Smooth muscle cell of the brain vasculature (primary cell): ENCODE results near the gene MYCN.
"Not testable (repeated sequence)": the region's sequence is repeated elsewhere in the genome, so short reads cannot be mapped to it uniquely, and the experiment has no call there.

Experiments used
- DNase-seq: peaks from one replicate; pipeline ENCODE4 v3.0.0-alpha.2; 2012; ENCODE audit warnings: low read depth, low spot score

MYCN gene

GRCh38 chr2:15956751-15957736 lies 16.7 kb downstream of the MYCN start:
- no peak for DNase-seq

- DNase-seq: no peak
Measured at GRCh38 chr2:15957881-15958713, 17.7 kb downstream of the MYCN start.

GRCh38 chr2:15959331-15960153 lies 19.2 kb downstream of the MYCN start:
- DNase-seq: no peak

DNA sequence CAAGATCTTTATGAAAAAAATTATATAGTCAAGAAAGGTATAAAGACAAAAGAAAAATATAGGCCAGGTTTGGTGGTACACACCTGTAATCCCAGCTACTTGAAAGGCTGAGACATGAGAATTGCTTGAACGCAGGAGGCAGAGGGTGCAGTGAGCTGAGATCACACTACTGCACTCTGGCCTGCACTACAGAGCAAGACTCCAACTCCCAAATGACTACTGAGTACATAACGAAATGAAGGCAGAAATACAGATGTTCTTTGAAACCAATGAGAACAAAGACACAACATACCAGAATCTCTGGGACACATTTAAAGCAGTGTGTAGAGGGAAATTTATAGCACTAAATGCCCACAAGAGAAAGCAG lies 19.8 kb downstream of the MYCN start:
- not testable (repeated sequence) for DNase-seq

GRCh38 chr2:15963109-15963976 lies 23.0 kb downstream of the MYCN start:
- not testable (repeated sequence) for DNase-seq

- no peak for DNase-seq
Measured at GRCh38 chr2:15963977-15964670, 23.8 kb downstream of the MYCN start.

GRCh38 chr2:15964936-15965563 lies 24.7 kb downstream of the MYCN start:
- no peak for DNase-seq

DNA sequence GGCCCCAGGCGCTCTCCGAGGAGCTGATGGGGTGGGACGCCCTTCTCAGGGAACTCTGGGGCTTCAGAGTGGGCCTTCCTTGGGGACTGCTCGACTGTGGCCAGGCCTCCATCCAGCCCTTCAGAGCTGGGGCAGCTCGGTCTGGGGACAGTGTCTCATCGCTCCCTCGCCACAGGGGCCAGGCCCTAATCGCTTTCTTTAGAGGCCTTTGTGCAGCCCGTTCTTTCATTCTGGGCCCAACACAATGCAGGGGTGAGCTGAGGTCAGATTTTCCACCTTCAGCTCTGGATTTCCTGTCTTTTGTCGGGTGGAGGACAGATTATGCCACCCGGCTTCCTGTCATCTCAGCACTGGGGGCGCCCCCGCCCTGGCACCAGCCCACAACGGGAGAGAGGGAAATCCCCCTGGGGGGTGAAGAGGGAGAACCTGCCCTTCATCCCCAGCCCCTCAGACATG lies 25.2 kb downstream of the MYCN start:
- DNase-seq: no peak

DNA sequence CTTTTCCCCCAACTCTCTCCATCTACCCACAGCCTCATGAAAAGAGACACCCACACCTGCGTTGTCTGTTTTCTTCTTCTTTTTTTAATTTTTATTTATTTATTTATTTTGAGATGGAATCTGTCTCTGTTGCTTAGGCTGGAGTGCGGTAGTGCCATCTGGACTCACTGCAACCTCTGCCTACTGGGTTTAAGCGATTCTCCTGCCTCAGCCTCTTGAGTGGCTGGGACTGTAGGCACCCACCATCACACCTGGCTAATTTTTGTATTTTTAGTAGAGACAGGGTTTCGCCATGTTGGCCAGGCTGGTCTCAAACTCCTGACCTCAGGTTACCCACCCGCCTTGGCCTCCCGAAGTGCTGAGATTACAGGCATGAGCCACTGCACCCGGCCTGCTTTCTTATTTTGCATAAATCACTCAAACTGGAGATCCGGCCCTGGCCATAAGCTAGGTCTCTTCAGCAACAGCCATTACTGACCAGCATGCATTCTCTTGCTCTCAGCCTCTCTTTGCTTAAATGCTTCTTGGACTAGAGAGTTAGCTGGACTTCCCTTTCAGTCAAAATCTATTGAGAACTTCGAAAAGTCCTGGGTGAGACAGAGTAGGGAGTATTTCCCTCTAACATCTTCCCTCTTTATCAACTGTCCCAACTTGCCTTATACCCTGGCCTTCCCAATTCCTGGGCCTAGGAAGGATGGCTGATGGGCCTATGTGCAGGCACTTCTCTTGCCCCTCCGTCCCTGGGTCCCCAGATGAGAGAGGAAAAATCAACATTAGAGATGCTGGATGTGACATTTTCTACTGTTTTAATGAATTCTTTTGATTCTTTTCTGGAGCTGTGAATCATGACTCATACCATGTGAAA lies 27.3 kb downstream of the MYCN start:
- DNase-seq: no peak

DNA sequence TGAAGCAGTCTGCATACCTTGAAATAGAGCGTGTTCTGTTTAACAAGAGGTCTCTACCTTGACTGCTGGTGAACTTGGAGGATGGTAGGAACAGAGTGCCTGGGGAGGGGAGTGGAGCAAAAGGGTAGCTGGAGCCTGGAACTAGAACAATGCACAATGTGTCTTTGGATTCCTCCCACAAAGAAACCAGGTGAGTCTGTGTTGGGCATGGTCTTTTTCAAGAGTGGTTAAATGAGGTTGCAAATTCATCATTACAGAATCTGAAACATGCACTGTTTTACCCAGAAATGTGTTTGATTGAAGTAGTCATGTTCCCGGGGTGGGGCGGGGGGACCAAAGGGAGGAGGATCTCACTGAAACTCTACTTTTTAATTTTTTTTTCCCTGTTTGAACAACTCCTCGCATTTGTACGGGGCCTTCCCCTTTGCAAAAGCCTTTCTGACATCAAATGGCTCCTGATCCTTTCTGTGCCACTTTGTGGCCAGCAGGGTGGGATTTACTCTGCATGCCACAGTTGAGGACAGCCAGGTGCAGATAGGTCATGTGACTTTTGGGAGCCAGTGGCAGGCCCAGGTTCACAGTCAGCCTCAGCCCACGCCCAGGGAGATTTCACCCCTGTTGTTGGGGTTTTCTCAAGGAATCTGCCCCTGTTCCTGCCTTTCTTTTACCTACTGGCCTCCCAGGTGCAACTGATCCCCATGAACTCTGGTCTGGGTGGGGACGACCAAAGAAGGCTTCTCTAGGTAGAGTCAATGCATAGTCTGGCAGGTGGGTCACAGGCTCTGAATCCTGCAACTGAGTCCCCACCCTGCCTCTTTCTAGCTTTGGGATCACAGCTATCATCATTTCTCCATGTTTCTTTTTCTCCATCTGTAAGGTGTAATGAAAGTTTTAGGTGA lies 28.2 kb downstream of the MYCN start:
- no peak for DNase-seq

GRCh38 chr2:15969214-15969613 lies 28.9 kb downstream of the MYCN start:
- DNase-seq: no peak

DNA sequence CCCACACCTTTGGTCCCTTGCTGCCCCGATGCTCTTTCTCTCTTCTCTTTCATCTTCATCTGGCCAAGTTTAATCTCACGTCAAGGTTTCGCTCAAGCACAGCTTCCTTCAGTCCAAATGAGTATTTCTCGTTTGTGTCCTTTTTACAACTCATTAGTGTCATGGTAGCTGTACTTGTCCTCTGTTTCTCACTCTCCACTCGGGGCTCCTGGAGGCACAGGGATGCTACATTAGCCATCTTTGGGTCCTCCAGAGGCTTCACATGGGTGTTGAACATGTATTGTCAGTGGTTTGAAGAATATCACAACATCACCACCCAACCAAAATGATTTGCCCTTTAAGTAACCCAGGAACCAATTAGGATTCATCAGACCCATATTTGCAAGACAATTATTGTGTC lies 30.4 kb downstream of the MYCN start:
- DNase-seq: no peak

DNA sequence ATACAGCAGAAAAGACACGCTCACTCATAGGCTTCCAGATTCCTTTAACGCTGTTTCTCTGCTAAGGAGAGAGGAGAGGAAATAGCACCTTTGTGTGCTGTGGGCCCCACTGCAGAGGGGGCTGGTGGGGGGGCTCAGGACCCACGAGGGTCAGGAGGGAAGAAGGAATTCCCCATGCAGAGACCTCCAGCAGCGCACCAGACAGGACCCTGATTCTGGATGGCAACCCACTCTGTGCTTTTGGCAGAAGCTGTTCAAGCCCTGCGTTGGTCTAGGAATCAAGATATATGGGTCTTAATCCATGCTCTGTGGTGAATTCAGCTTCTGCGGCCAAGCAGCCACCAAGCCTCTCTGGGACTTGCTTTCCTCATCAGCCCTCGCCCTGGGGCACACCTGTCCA lies 31.0 kb downstream of the MYCN start:
- DNase-seq: no peak

GRCh38 chr2:15971831-15972522 lies 31.6 kb downstream of the MYCN start:
- DNase-seq: no peak

DNA sequence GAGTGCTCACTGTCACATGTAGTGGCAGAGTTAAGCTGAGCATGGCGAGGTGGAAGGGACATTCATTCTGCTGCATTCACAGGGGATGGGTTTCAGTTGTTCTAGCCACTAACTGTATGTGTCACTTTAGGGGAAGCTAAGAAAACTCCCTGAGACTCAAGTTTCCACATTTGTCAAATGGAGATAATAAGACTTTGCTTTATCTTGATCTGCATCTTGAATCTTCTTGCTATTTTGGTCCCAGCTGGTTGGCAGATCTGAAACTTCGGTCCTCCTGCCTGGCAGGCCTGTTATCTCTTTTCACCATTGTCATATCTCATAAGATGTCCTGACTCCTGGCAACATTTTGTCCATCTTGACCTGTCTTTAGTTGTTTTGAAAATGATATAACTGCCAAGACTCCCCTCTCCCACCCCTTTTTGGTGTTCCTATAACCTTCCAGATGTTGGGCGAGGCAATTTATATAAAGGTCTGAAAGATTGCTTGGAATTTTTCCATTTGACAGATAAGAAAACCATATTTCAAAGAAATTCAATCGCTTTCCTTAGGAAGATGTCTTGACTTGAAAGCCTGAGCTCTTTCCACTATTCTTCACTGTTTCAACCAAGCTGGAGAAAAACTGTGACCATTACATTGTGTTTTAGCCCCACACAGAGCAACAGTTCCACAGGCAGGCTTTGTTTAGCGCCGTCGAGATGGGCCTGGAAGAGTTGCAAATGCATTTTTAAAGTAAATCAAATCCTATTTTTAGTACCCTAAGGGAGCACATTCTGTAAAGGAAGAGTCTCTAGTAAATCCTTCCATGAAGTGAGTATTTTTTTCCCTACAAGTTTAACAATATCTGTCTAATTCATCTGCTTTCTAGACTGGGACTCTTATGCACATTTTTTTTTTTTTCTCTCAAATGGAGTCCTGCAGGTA lies 33.4 kb downstream of the MYCN start:
- no peak for DNase-seq
